ENCODE results near the gene ZNF532.

DNA sequence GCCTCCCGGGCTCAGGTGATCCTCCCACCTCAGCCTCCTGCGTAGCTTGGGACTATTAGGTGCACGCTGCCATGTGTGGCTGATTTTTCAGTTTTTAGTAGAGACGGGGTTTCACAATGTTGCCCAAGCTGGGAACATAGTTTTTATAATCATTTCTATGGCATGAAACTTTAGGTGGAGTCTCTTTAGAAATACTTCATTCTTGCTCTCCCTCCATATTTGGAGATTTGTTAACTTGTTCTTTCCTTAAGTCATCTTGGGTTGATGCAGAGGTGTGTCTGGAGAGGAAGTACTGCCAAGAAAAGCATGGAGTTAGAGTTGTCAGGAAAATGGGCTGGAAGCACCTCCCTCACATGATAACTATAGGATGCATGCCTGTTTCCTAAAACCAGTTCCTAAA is 17.4 kb downstream of the ZNF532 start:
- TF ChIP-seq POLR2AphosphoS5 (IDR thresholded peaks at IDR 0.05; ENCODE audit: low read depth, low read length) (no peak), TAF1 (IDR thresholded peaks at IDR 0.05; ENCODE audit: borderline replicate concordance, insufficient read depth, low read length) (no peak), SIN3A (IDR thresholded peaks at IDR 0.05; ENCODE audit: borderline replicate concordance, insufficient read depth, low read length) (no peak), FOXP2 (optimal IDR thresholded peaks at IDR 0.05; ENCODE audit: borderline replicate concordance, extremely low read depth, extremely low read length, insufficient read depth) (no peak)
- TF ChIP-seq, protein P1, sequence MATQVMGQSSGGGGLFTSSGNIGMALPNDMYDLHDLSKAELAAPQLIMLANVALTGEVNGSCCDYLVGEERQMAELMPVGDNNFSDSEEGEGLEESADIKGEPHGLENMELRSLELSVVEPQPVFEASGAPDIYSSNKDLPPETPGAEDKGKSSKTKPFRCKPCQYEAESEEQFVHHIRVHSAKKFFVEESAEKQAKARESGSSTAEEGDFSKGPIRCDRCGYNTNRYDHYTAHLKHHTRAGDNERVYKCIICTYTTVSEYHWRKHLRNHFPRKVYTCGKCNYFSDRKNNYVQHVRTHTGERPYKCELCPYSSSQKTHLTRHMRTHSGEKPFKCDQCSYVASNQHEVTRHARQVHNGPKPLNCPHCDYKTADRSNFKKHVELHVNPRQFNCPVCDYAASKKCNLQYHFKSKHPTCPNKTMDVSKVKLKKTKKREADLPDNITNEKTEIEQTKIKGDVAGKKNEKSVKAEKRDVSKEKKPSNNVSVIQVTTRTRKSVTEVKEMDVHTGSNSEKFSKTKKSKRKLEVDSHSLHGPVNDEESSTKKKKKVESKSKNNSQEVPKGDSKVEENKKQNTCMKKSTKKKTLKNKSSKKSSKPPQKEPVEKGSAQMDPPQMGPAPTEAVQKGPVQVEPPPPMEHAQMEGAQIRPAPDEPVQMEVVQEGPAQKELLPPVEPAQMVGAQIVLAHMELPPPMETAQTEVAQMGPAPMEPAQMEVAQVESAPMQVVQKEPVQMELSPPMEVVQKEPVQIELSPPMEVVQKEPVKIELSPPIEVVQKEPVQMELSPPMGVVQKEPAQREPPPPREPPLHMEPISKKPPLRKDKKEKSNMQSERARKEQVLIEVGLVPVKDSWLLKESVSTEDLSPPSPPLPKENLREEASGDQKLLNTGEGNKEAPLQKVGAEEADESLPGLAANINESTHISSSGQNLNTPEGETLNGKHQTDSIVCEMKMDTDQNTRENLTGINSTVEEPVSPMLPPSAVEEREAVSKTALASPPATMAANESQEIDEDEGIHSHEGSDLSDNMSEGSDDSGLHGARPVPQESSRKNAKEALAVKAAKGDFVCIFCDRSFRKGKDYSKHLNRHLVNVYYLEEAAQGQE (IDR thresholded peaks at IDR 0.05; ENCODE audit: insufficient read depth in 1 of 2, low read depth in 2 of 2, low read length in 2 of 2), result no peak
